Measurements from ENCODE around the gene CALB2.

Gene CALB2

DNA sequence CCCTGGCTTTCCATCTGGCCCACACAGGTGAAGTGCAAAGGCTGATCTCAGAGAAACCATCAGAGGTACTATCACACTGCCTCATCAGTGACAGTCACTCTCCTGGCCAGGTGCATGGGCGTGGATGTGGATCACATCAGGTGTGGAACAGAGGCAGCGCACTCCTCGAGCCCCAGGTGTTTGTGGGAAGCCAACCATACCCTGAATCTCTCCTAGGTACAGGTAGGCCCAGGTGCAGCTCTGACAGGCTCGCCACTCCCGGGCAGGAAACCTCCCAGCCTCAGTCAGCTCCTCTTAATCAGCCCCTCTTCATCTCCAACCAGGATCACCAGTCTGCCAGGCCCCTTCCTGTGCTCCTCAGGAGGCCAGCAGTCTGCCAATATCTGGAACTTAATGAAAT is 51.6 kb downstream of the CALB2 start:
- TF ChIP-seq, protein P1, sequence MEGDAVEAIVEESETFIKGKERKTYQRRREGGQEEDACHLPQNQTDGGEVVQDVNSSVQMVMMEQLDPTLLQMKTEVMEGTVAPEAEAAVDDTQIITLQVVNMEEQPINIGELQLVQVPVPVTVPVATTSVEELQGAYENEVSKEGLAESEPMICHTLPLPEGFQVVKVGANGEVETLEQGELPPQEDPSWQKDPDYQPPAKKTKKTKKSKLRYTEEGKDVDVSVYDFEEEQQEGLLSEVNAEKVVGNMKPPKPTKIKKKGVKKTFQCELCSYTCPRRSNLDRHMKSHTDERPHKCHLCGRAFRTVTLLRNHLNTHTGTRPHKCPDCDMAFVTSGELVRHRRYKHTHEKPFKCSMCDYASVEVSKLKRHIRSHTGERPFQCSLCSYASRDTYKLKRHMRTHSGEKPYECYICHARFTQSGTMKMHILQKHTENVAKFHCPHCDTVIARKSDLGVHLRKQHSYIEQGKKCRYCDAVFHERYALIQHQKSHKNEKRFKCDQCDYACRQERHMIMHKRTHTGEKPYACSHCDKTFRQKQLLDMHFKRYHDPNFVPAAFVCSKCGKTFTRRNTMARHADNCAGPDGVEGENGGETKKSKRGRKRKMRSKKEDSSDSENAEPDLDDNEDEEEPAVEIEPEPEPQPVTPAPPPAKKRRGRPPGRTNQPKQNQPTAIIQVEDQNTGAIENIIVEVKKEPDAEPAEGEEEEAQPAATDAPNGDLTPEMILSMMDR (IDR thresholded peaks at IDR 0.05; ENCODE audit: borderline replicate concordance, insufficient read depth, low read depth, low read length), result no peak
- no peak overlapping the region for H3K4me3 ChIP-seq (ENCODE audit: low read depth, low read length)

DNA sequence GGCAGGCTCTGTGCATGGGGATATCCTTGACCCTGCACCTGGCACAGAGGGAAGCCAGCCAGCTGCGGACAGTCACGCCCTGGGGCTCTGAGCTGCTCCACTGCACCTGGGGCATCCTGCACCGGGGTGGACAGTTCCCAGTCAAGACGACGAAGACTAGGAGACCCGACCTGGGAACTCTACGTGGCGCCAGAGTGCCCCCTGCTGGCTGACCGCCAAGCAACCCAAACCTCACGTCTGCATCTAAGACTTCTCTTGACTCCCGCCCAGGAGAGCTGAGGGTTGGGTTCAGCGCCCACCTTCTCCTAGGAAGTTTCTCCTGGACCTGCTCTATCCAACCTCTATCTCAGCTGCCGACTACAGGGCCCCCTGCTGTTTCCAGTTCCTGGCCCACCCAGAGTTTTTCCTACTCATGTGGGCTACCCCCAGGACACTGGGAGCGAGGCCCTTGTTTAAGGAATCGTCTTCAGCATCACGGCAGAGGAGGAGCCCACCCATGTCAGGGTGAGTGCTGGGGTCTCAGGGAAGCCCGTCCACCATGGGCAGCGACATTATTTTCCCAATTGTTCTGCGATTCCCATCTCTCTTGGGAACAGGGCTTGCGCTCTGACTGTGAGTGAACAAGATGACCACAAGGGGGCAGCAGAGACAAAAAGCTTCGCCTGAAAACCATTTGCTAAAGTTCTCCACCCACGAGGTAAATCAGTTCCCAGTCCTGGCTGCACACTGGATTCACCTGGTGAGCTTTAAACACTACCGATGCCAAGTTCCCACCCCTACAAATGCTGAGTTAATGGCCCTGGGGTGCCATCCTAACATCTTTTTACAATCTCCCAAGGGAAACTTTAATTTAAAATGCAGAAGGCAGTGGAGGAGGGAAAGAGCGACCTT is 54.0 kb downstream of the CALB2 start:
- no peak overlapping the region for H3K4me3 ChIP-seq (ENCODE audit: low read depth, low read length)
- TF ChIP-seq, protein P1 (IDR thresholded peaks at IDR 0.05; ENCODE audit: borderline replicate concordance, insufficient read depth, low read depth, low read length), result peak; percentile 76

DNA sequence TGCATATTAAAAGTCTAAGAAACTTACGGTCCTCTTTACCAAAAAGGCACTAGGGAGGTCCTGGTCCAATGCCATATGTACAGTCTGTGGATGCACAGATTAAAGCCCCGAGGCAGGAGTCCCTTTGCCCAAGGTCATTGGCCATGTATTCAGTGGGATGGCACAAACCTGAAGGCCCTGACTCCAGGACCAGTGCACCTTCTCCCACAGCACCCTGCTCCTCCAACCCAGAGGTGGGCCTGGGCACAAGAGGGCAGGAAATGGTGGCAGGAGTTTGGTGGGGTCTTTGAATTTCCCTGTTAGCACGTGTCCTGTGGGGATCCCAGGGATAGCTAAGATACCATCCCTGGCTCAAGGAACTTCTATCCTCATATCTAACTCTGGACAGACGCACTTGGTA is 54.8 kb downstream of the CALB2 start:
- TF ChIP-seq, protein P1 (IDR thresholded peaks at IDR 0.05; ENCODE audit: borderline replicate concordance, insufficient read depth, low read depth, low read length), result no peak
- H3K4me3 ChIP-seq (ENCODE audit: low read depth, low read length), result no peak overlapping the region

DNA sequence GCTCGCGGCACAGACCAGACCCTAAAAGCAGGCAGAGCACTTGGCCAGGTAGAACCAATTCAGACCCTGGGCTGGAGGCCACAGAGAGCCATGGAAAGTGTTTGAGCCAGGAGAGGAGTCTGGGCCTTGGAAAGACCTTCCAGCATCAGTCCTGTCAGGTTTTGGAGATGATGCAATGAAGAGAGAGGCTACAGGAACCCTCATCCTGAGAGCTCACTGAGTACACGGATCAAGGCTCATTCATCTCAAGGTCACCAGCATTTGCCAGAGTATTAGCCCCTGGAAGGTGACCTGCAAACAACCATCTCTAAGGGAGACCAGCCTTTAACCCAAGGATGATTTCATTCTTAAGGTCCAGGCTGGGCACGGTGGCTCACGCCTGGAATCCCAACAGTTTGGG is 55.5 kb downstream of the CALB2 start:
- H3K4me3 ChIP-seq (ENCODE audit: low read depth, low read length), result no peak overlapping the region
- TF ChIP-seq, protein P1 (IDR thresholded peaks at IDR 0.05; ENCODE audit: borderline replicate concordance, insufficient read depth, low read depth, low read length), result no peak

DNA sequence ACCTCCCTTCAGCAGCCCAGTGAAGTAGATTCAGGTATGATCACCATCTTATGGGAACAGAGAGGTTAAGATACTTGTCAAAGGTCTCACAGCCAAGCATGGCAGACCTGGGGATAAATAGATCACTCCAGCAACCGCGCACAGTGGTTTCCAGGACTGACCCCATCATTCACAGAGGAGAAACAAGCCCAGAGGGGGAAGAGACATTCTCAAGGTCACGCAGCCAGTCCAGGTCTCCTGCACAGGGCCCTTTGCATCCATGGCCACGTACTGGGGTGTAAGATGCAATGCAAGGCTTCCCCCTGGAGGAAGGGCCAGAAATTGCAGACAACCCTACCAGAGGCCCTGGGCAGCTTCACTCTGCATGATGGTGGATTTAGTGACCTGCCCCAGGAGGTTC is 63.4 kb downstream of the CALB2 start:
- no peak overlapping the region for H3K4me3 ChIP-seq (ENCODE audit: low read depth, low read length)
- TF ChIP-seq, protein P1 (IDR thresholded peaks at IDR 0.05; ENCODE audit: borderline replicate concordance, insufficient read depth, low read depth, low read length), result peak; percentile 71

DNA sequence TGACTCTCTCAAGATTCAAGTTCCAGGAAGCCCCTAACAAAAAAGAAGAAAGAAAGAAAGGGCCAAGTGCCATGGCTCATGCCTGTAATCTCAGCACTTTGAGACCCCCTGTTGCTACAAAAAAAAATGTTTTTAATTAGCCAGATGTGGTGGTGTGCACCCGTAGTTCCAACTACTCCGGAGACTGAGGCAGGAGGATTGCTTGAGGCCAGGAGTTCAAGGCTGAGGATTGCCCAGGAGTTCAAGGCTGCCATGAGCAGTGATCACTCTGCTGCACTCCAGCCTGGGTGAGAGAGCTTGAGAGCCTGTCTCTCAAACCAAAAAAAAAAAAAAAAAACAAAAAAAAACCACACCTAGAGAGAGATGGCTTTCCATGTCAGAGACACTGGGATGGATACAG is 64.5 kb downstream of the CALB2 start:
- H3K4me3 ChIP-seq (ENCODE audit: low read depth, low read length), result no peak overlapping the region
- TF ChIP-seq, protein P1 (IDR thresholded peaks at IDR 0.05; ENCODE audit: borderline replicate concordance, insufficient read depth, low read depth, low read length), result no peak

DNA sequence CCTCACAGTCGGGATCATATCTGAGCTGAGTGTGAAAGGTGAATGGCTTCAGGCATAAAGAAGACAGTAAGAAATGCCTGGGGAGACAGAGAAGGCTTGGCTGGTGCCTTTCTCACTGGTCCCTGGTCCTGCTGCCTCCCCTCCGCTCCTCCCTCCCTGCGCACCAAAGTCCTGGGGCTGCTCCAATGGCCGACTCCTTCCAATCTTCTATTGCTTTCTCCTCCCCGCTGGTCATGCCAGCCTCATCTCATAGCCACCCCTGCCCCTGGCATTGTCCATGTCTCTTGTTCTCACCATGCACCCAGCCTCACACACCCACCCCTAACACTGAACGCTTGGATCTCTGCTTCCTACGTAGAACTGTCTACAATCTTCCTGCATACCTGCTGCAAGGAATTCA is 65.3 kb downstream of the CALB2 start:
- H3K4me3 ChIP-seq (ENCODE audit: low read depth, low read length), result no peak overlapping the region
- TF ChIP-seq, protein P1 (IDR thresholded peaks at IDR 0.05; ENCODE audit: borderline replicate concordance, insufficient read depth, low read depth, low read length), result no peak
